Measurements from ENCODE around the gene LDB2. TPM values are rescaled to one million over a fixed set of nuclear protein-coding genes. Genes with fewer than 3 reads are reported as not detected.

LDB2 gene
- total RNA-seq, 3 donors from 2014 or later: 34.5 to 68.8 (median 36.5) TPM

- no peak for DNase-seq (ENCODE audit: low spot score in 2 of 2)
- no peaks in the 10 kb centered on the region for H3K4me1 ChIP-seq
- H3K36me3 ChIP-seq: no peaks in the 10 kb centered on the region
- TF ChIP-seq POLR2AphosphoS5 (IDR thresholded peaks at IDR 0.05): peak in 1 of 3 donors; percentile 27
- TF ChIP-seq POLR2A (IDR thresholded peaks at IDR 0.05): no peak
- H3K27ac ChIP-seq: no peak overlapping the region
- no peak overlapping the region for H3K4me3 ChIP-seq
- H3K9me3 ChIP-seq: no peaks in the 10 kb centered on the region
- no peaks in the 10 kb centered on the region for H3K27me3 ChIP-seq
- intact Hi-C loops (cut with DNase I; ENCODE audit: low total_unique reads): no loop called here
Observed at GRCh38 chr4:16516796-16517439, 381.5 kb downstream of the LDB2 start.

- Histone ChIP-seq H3K4me1 (no peaks in the 10 kb centered on the region), H3K27ac (no peak overlapping the region), H3K27me3 (no peaks in the 10 kb centered on the region), H3K9me3 (no peaks in the 10 kb centered on the region), H3K4me3 (no peak overlapping the region), H3K36me3 (no peaks in the 10 kb centered on the region)
- TF ChIP-seq CTCF (IDR thresholded peaks at IDR 0.05): no peak
- intact Hi-C loops (cut with DNase I; ENCODE audit: low total_unique reads): no loop called here
- no peak for DNase-seq (ENCODE audit: low spot score in 2 of 2)
Observed at GRCh38 chr4:16513876-16514275, 384.6 kb downstream of the LDB2 start.

GRCh38 chr4:16508968-16509367 lies 389.5 kb downstream of the LDB2 start:
- Histone ChIP-seq H3K27me3 (no peaks in the 10 kb centered on the region), H3K9me3 (no peaks in the 10 kb centered on the region), H3K36me3 (no peaks in the 10 kb centered on the region), H3K27ac (no peak overlapping the region), H3K4me3 (no peak overlapping the region), H3K4me1 (no peaks in the 10 kb centered on the region)
- intact Hi-C loops (cut with DNase I; ENCODE audit: low total_unique reads): no loop called here
- no peak for DNase-seq (ENCODE audit: low spot score in 2 of 2)
- TF ChIP-seq POLR2AphosphoS5 (IDR thresholded peaks at IDR 0.05): no peak
- no peak for TF ChIP-seq CTCF (IDR thresholded peaks at IDR 0.05)
- no peak for TF ChIP-seq POLR2A (IDR thresholded peaks at IDR 0.05)

- intact Hi-C loops (cut with DNase I; ENCODE audit: low total_unique reads): no loop called here
- Histone ChIP-seq H3K27ac (no peak overlapping the region), H3K4me3 (no peak overlapping the region), H3K27me3 (no peaks in the 10 kb centered on the region), H3K36me3 (no peaks in the 10 kb centered on the region), H3K9me3 (peaks cover 7 to 8% of the 10 kb centered on the region in 2 donors), H3K4me1 (no peaks in the 10 kb centered on the region)
- no peak for TF ChIP-seq CTCF (IDR thresholded peaks at IDR 0.05)
- TF ChIP-seq POLR2A (IDR thresholded peaks at IDR 0.05): no peak
- no peak for TF ChIP-seq POLR2AphosphoS5 (IDR thresholded peaks at IDR 0.05)
- no peak for DNase-seq (ENCODE audit: low spot score in 2 of 2)
Observed at GRCh38 chr4:16505726-16506125, 392.7 kb downstream of the LDB2 start.

GRCh38 chr4:16505267-16505666 lies 393.2 kb downstream of the LDB2 start:
- no peak for TF ChIP-seq CTCF (IDR thresholded peaks at IDR 0.05)
- no peak for TF ChIP-seq POLR2A (IDR thresholded peaks at IDR 0.05)
- TF ChIP-seq POLR2AphosphoS5 (IDR thresholded peaks at IDR 0.05): no peak
- no peaks in the 10 kb centered on the region for H3K4me1 ChIP-seq
- no peak overlapping the region for H3K27ac ChIP-seq
- H3K36me3 ChIP-seq: no peaks in the 10 kb centered on the region
- no peak for DNase-seq (ENCODE audit: low spot score in 2 of 2)
- no peak overlapping the region for H3K4me3 ChIP-seq
- intact Hi-C loops (cut with DNase I; ENCODE audit: low total_unique reads): no loop called here
- H3K9me3 ChIP-seq: peaks cover 9 to 11% of the 10 kb centered on the region in 2 donors
- H3K27me3 ChIP-seq: no peaks in the 10 kb centered on the region

Measured in breast epithelium (tissue), 4 donors.